Ovary (tissue), 9 donors: ENCODE results near the gene RNF224. TPM values are rescaled to one million over a fixed set of nuclear protein-coding genes. Genes with fewer than 3 reads are reported as not detected.

Source experiments
- DNase-seq, 5 donors: peaks; one replicate each; pipeline ENCODE4 v3.0.0-alpha.2; 2019 to 2020
- H3K27ac ChIP-seq, 2 donors: fragments of 200-600 bp; one replicate each; pipeline versions ENCODE4 v1.5.1 to v1.8.0; 2019 to 2022
- H3K27me3 ChIP-seq: fragments of 200-600 bp; one replicate; pipeline ENCODE4 v1.8.0; 2022
- H3K36me3 ChIP-seq: fragments of 200-600 bp; sonication (generic); one replicate; pipeline ENCODE4 v1.5.1; 2019
- H3K4me1 ChIP-seq: one replicate; pipeline ENCODE4 v1.8.1; 2013; ENCODE audit warnings: mild to moderate bottlenecking, moderate library complexity; ENCODE audit not compliant: insufficient read depth
- H3K4me3 ChIP-seq: fragments of 200-600 bp; sonication (generic); one replicate; pipeline ENCODE4 v1.5.1; 2017
- H3K9me3 ChIP-seq, 2 donors: fragments of 200-600 bp in 1 of 2; sonication (generic) in 1 of 2; one replicate each; pipeline versions ENCODE4 v1.5.1 to v1.8.1; 2013 to 2019; ENCODE audit warnings: mild to moderate bottlenecking in 1 of 2, moderate library complexity in 1 of 2
- EP300 ChIP-seq: sonication (generic); formaldehyde crosslinking; IDR thresholded peaks from one replicate; pipeline ENCODE4 v1.6.1; 2017; ENCODE audit warnings: antibody characterized with exemption
- POLR2A ChIP-seq: fragments of 450-650 bp; IDR thresholded peaks from one replicate; pipeline ENCODE4 v1.6.1; 2017; ENCODE audit warnings: antibody characterized with exemption, mild to moderate bottlenecking, moderate library complexity
- WGBS, 3 donors: extraction: QIAGEN DNeasy Blood & Tissue Kit in 1 of 3; methylation state at CpG; one replicate each; pipeline versions ENCODE4 v1.1.5 to v1.1.7; 2013 to 2017; 5-methylcytosine and 5-hydroxymethylcytosine counted together
- intact Hi-C, 4 donors: fragments of 100-400 bp; cut with DNase I; formaldehyde crosslinking; loops; one replicate each; pipeline versions ENCODE4 v1.11.0 to v1.15.1; 2022 to 2023
- polyA plus RNA-seq, 2 donors: library from polyadenylated mRNA; stranded (reverse); fragments of 200-250 nt in 1 of 2; fragments of 350-450 nt in 1 of 2; fragmentation: Illumina TruSeq in 1 of 2; extraction: RNeasy Lipid Tissue Mini Kit (QIAGEN cat#74804) in 1 of 2; gene quantifications; one replicate each; pipeline ENCODE4 v1.2.3, GENCODE V29; 2013 to 2014
- total RNA-seq, 7 donors: library from RNA; depleted of rRNA in 2 of 7; stranded (reverse); fragments of >200 nt in 2 of 7; fragmentation: NEBNext Ultra II Directional in 3 of 7; extraction: Animal tissue kit (Norgen Biotek cat#: 25700) in 3 of 7; gene quantifications; one replicate each; pipeline versions ENCODE4 v1.1.0 to v1.2.4, GENCODE V29; 2016 to 2023
- TF ChIP-seq, protein P1 (sequence below), 3 donors: fragments of 450-650 bp in 2 of 3; fragments of 200-600 bp in 1 of 3; IDR thresholded peaks; one replicate each; pipeline versions ENCODE4 v1.5.1 to v1.8.0; 2016 to 2022; ENCODE audit warnings: antibody characterized with exemption in 3 of 3, mild to moderate bottlenecking in 1 of 3
- donor health status: DM: no; HTN: no; CAD: no; lungs with moderate emphysema.
- donor health status: DM: no; HTN: no; CAD: no.
- donor health status: Bipolar disorder and iron deficiency.
- donor health status: DM: yes; HTN: yes; CAD: no.
- donor health status: DM: no; HTN: no; CAD: no.
- donor health status: DM: yes; HTN: yes; CAD: no.

Gene RNF224
- total and polyA plus RNA-seq, 9 donors, result 0.92 TPM; not detected in 8

DNA sequence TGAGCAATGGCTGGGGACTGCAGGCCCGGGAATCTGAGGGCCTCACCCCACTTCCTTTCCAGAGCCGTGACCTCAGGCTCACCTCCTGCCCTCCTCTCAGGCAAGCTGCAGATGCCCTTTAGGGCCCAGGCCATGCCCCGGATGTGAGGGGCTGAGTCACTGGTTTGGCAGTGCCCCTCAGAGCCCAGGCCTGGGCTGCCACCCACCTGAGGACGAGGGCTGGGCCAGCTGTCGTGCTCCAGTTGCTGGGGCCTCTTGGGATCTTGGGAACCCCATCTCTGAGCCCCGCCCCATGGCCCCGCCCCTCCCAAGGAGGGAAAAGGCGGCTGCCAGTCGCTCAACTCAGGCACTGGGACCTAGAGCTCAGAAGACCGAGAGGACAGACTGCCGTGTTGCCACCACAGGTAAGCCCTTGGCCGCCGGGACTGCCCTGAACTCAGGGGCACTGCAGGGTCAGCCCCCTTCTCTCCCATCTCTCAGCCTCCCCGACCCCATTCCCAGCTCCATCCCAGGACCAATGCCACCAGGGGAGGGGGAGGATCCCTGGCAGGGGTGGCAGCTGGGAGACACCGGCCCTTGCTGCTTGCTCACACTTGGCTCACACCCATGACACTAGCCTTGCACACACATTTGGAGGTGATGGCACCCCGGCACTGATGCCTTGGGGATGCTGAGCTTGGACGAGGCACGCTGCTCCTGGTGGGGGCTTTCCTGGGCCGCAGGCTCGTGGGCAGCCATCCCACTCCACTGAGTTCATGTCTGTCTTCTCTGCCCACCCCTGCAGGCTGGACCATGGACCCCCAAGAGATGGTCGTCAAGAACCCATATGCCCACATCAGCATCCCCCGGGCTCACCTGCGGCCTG, 2.2 kb upstream of the RNF224 start, which contains the start of gene CYSRT1:
Gene CYSRT1, plus strand, starts transcription at position 345 of the 865 bp plus-strand sequence. Its CDS starts 448 bp downstream, at position 793.
- no peak for DNase-seq
- Histone ChIP-seq H3K9me3 (no peaks in the 10 kb centered on the region), H3K27ac (no peak within 1 kb of the TSS), H3K4me1 (peaks cover 6% of the 10 kb centered on the region), H3K4me3 (peak within 1 kb of the TSS; percentile 50), H3K36me3 (no peaks in the 10 kb centered on the region), H3K27me3 (peaks cover 7% of the 10 kb centered on the region)
- no peak for TF ChIP-seq EP300
- TF ChIP-seq, protein P1, sequence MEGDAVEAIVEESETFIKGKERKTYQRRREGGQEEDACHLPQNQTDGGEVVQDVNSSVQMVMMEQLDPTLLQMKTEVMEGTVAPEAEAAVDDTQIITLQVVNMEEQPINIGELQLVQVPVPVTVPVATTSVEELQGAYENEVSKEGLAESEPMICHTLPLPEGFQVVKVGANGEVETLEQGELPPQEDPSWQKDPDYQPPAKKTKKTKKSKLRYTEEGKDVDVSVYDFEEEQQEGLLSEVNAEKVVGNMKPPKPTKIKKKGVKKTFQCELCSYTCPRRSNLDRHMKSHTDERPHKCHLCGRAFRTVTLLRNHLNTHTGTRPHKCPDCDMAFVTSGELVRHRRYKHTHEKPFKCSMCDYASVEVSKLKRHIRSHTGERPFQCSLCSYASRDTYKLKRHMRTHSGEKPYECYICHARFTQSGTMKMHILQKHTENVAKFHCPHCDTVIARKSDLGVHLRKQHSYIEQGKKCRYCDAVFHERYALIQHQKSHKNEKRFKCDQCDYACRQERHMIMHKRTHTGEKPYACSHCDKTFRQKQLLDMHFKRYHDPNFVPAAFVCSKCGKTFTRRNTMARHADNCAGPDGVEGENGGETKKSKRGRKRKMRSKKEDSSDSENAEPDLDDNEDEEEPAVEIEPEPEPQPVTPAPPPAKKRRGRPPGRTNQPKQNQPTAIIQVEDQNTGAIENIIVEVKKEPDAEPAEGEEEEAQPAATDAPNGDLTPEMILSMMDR (IDR thresholded peaks at IDR 0.05), result no peak
- no peak for TF ChIP-seq POLR2A
- intact Hi-C loops, result loop anchor here in 3 of 4 donors (5.0 to 10.0 kb wide), 3 partner anchors 98 to 440 kb away; no protein-coding TSS in a partner anchor
- whole genome bisulfite sequencing, 3 donors, result 41 to 54% (median 46%) methylated on average over 22 to 23 of the region's 23 CpGs

DNA sequence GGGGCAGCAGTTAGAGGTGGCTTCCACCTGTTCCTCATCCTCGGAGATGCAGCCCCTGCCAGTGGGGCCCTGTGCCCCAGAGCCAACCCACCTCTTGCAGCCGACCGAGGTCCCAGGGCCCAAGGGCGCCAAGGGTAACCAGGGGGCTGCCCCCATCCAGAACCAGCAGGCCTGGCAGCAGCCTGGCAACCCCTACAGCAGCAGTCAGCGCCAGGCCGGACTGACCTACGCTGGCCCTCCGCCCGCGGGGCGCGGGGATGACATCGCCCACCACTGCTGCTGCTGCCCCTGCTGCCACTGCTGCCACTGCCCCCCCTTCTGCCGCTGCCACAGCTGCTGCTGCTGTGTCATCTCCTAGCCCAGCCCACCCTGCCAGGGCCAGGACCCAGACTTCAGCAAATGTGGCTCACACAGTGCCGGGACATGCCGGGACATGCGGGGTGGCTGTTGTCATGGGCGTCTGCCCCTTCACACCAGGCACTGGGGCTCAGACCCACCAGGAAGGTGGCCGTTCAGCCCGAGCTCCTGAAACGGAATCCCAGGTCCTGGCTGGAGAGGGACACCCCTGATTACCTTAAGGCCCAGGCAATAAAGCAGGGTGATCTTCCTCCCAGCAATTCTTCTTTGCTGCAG, 1.5 kb upstream of the RNF224 start:
- H3K27me3 ChIP-seq, result peaks cover 11% of the 10 kb centered on the region
- no peaks in the 10 kb centered on the region for H3K36me3 ChIP-seq
- peaks cover 6% of the 10 kb centered on the region for H3K4me1 ChIP-seq
- H3K27ac ChIP-seq, result no peak overlapping the region
- intact Hi-C loops, result loop anchor here in 3 of 4 donors (5.0 to 10.0 kb wide), 3 partner anchors 99 to 441 kb away; no protein-coding TSS in a partner anchor
- DNase-seq, result no peak
- 73 to 79% (median 74%) methylated on average over 18 to 21 of the region's 21 CpGs for WGBS, 3 donors
- H3K9me3 ChIP-seq, result no peaks in the 10 kb centered on the region
- TF ChIP-seq EP300, result no peak
- TF ChIP-seq, protein P1 (IDR thresholded peaks at IDR 0.05), result no peak
- no peak for TF ChIP-seq POLR2A
- H3K4me3 ChIP-seq, result no peak overlapping the region

DNA sequence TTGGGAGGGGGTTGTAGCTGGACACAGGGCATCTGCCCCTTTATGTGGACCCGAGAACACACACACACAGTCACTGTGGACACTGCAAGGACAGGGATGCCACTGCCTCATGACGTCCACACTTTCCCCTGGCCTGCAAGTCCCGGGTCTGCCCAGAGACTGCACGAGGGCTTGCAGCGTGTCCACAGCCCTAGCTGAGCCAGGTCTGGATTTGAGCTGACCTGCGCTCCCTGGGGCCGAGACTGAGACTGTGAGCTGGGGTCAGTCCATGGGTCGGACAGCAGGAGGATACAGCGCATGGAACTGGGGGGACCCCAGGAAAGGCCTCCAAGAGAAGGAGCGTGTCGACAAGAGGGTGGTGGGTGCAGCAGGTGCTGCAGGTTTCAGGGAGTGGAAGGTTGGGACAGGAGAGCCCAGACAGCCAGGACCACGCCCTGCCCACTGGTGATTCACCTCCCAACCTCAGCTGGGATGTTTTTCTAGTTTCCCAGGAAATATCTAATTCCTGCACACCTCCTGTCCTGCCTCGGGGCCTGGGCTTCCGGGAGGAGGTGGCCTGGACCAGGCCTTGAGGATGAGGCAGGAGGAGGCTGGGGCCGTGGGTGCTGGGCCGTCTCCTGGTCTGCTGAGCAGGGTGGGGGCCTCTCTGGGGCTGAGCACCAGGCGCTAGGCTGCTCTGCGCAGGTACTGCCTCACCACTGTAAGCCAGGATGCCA, 806 bp upstream of the RNF224 start:
- intact Hi-C loops, result loop anchor here in 3 of 4 donors (5.0 to 10.0 kb wide), 3 partner anchors 99 to 442 kb away; no protein-coding TSS in a partner anchor
- no peak for TF ChIP-seq EP300
- TF ChIP-seq POLR2A, result no peak
- TF ChIP-seq, protein P1 (IDR thresholded peaks at IDR 0.05), result no peak
- Histone ChIP-seq H3K4me1 (peaks cover 6% of the 10 kb centered on the region), H3K4me3 (no peak overlapping the region), H3K9me3 (no peaks in the 10 kb centered on the region), H3K36me3 (no peaks in the 10 kb centered on the region), H3K27ac (no peak overlapping the region), H3K27me3 (peaks cover 12% of the 10 kb centered on the region)
- DNase-seq, result no peak
- 55 to 65% (median 61%) methylated on average over 18 of the region's 18 CpGs for WGBS, 3 donors
